IMR-90 (cell line): ENCODE results near the gene ADGRA1.

ENCODE experiments used
- BHLHE40 ChIP-seq: fragments of 150-350 bp; IDR thresholded peaks from 2 replicates; pipeline ENCODE4 v1.6.1; 2016; ENCODE audit warnings: mild to moderate bottlenecking, low read depth, low read length
- CTCF ChIP-seq: conservative IDR thresholded peaks from 2 replicates; pipeline ENCODE4 v1.5.1; 2012; ENCODE audit warnings: mild to moderate bottlenecking, low read depth, low read length, improper control_type of control experiment
- MXI1 ChIP-seq: IDR thresholded peaks from 2 replicates; pipeline ENCODE4 v1.6.1; 2012; ENCODE audit warnings: low read depth, mild to moderate bottlenecking, low read length, moderate library complexity, borderline replicate concordance
- POLR2A ChIP-seq: IDR thresholded peaks from 2 replicates; pipeline ENCODE4 v1.6.1; 2012; ENCODE audit warnings: mild to moderate bottlenecking, low read depth, low read length
- RCOR1 ChIP-seq: IDR thresholded peaks from 2 replicates; pipeline ENCODE4 v1.6.1; 2012; ENCODE audit warnings: mild to moderate bottlenecking, low read length, improper control_type of control experiment; ENCODE audit not compliant: insufficient replicate concordance
- USF2 ChIP-seq: fragments of 150-350 bp; IDR thresholded peaks from 2 replicates; pipeline ENCODE4 v1.6.1; 2017; ENCODE audit warnings: mild to moderate bottlenecking, antibody characterized with exemption, low read length, low read depth

GRCh38 chr10:133093291-133093690, 5.6 kb downstream of the ADGRA1 start:
- no peak for TF ChIP-seq BHLHE40
- no peak for TF ChIP-seq POLR2A
- no peak for TF ChIP-seq CTCF
- TF ChIP-seq MXI1, result no peak
- no peak for TF ChIP-seq USF2
- no peak for TF ChIP-seq RCOR1
